Hematopoietic multipotent progenitor cell treated with erythropoietin and hydrocortisone succinate and interleukin-3 and kit ligand, for 15 days (in vitro differentiated cells): ENCODE data around the gene PON2.
"Not testable (repeated sequence)": the region's sequence is repeated elsewhere in the genome, so short reads cannot be mapped to it uniquely, and the experiment has no call there.

Experiments used
- DNase-seq: peaks from one replicate; pipeline ENCODE4 v3.0.0-alpha.2; 2015; ENCODE audit warnings: low spot score

PON2 gene

GRCh38 chr7:95434557-95435421 is at the start of gene PON2:
Gene PON2 (minus strand): TSS chr7:95435028. CDS start chr7:95434951, 77 bp downstream.
- peak; percentile 65 for DNase-seq

- no peak for DNase-seq
These were observed 47.6 kb upstream of the PON2 start for GRCh38 chr7:95482424-95482823.

GRCh38 chr7:95481271-95482165 is 46.7 kb upstream of the PON2 start:
- DNase-seq, result no peak

GRCh38 chr7:95479992-95480624 is 45.3 kb upstream of the PON2 start:
- DNase-seq, result no peak

- no peak for DNase-seq
These were observed 43.6 kb upstream of the PON2 start for GRCh38 chr7:95478272-95479037.

- DNase-seq, result peak; percentile 46
These were observed 42.2 kb upstream of the PON2 start for GRCh38 chr7:95476904-95477594.

- no peak for DNase-seq
These were observed 41.4 kb upstream of the PON2 start for GRCh38 chr7:95476072-95476847.

- DNase-seq, result no peak
These were observed 38.6 kb upstream of the PON2 start for GRCh38 chr7:95473276-95473985.

- DNase-seq, result no peak
These were observed 37.8 kb upstream of the PON2 start for GRCh38 chr7:95472581-95473161.

- DNase-seq, result no peak
These were observed 36.2 kb upstream of the PON2 start for GRCh38 chr7:95471071-95471470.

GRCh38 chr7:95470452-95470851 is 35.6 kb upstream of the PON2 start:
- DNase-seq, result no peak

- DNase-seq, result no peak
These were observed 35.0 kb upstream of the PON2 start for GRCh38 chr7:95469848-95470247.

- DNase-seq, result no peak
These were observed 34.4 kb upstream of the PON2 start for GRCh38 chr7:95469187-95469586.

- DNase-seq, result no peak
These were observed 33.2 kb upstream of the PON2 start for GRCh38 chr7:95467912-95468607.

GRCh38 chr7:95460653-95461052 is 25.8 kb upstream of the PON2 start:
- not testable (repeated sequence) for DNase-seq

- DNase-seq, result no peak
These were observed 23.1 kb upstream of the PON2 start for GRCh38 chr7:95457947-95458346.

- DNase-seq, result no peak
These were observed 19.7 kb upstream of the PON2 start for GRCh38 chr7:95454438-95455045.

GRCh38 chr7:95446618-95447017 is 11.8 kb upstream of the PON2 start:
- no peak for DNase-seq
